ENCODE results near the gene SURF4.
"Not testable (repeated sequence)": the region's sequence is repeated elsewhere in the genome, so short reads cannot be mapped to it uniquely, and the experiment has no call there.

SURF4 gene

DNA sequence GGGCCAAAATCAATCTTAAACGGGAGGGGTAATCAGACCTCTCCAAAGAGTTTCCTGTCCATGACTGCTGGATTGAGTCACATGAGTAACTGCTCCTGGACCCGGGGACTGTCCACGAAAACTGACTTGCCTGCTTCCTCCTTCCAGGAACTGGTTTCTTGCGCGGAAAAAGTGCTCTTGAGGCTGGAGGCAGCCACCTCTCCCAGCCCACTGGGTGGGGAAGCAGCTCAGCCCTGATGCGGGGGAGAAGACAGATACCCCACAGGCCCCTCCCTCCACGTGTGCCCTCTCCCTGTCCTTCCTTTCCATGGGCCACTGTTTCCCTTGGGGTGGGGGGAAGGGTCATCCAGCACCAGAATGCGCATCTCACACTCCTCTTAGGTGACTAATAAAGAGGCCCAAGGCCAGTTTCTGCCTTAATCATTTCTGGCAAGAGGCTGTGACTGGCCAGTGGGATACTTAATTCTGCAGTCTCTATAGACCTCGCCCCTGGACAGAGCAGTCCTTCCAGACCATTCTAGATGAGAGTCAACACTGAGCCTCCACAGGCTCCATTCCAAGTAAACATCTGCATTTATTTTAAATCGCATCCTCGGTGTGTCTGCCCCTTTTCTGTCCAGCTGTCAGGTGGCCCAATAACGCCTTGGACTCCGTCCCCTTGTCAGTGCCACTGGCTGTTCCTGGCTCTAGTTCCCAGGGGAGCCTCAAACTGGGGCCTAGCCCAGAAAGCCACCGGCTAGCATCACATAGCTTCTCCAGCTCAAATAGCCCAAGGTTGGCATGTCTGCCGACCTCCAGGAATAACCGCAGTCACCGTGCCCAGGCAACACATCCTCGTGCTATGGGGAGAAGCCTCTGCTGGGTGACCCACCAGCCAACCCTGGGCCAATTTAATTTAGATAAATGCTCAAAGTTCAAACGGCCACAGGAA is 29.9 kb upstream of the SURF4 start:
- no peaks in the 10 kb centered on the region for H3K9me3 ChIP-seq (ENCODE audit: low read length)
- H2AFZ ChIP-seq (ENCODE audit: low read depth, low read length) = no peak overlapping the region
- peaks cover 57% of the 10 kb centered on the region for H3K36me3 ChIP-seq (ENCODE audit: insufficient read depth, low read length)
- no peaks in the 10 kb centered on the region for H3K4me1 ChIP-seq (ENCODE audit: insufficient read depth, low read length)
- no peaks in the 10 kb centered on the region for H3K27me3 ChIP-seq (ENCODE audit: insufficient read depth, low read length)
- H3K4me3 ChIP-seq (ENCODE audit: low read length) = no peak overlapping the region

DNA sequence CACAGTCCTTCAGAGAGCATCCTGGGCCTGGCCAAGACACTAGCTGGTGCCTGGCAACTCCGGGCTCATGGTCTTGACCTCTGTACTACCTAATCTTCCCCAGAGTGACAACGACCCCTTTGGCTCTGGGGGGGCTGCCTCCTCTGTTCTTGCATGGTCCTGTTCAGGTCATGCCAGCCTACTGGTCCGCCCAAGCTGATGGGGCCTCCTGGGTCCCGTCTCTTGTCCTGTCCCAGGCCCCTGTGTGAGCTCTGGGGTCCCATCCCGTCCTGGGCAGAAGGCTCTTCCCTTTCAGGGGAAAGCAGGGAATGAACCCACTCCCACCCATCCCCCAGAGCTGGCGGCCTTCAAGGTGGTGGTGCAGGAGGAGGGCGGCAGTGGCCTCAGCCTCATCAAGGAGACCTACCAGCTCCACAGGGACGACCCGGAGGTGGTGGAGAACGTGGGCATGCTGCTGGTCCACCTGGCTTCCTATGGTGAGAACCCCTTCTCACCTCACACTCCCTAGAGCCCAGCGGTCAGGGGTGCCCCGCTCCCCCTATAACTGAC is 28.7 kb upstream of the SURF4 start:
- Histone ChIP-seq H3K36me3 (ENCODE audit: insufficient read depth, low read length) (peaks cover 47% of the 10 kb centered on the region), H3K27me3 (ENCODE audit: insufficient read depth, low read length) (no peaks in the 10 kb centered on the region), H3K4me1 (ENCODE audit: insufficient read depth, low read length) (no peaks in the 10 kb centered on the region)

DNA sequence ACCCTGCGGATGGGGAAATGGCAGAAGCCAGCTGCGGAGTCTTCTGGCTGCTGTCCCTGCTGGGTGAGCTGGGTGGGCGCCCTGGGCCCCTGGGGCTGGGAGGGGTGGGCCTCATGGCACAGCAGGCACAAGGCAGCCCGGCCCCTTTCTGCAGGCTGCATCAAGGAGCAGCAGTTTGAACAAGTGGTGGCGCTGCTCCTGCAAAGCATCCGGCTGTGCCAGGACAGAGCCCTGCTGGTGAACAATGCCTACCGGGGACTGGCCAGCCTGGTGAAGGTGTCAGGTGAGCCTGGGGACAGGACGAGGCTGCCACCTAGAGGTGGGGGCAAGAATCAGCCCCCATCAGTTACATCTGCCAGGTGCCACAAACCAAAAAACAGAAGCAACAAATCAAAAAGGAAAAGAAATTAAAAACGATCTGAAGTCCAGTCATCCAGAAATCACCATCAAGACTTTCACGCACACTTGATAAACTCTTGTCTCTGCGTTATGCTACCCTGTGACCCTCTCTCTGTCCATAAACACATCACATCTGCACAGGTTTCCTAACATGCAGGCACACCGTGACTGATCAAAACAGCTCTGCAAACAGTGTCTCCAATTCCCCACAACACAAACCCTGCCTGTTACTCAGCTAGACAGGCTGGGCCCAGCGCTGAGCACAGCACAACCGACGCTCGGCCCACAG is 28.1 kb upstream of the SURF4 start:
- peaks cover 43% of the 10 kb centered on the region for H3K36me3 ChIP-seq (ENCODE audit: insufficient read depth, low read length)

More for the DNA sequence above, 28.7 kb upstream of the SURF4 start:
- Histone ChIP-seq H3K9me3 (ENCODE audit: low read length) (no peaks in the 10 kb centered on the region), H2AFZ (ENCODE audit: low read depth, low read length) (no peak overlapping the region), H3K4me3 (ENCODE audit: low read length) (no peak overlapping the region)

DNA sequence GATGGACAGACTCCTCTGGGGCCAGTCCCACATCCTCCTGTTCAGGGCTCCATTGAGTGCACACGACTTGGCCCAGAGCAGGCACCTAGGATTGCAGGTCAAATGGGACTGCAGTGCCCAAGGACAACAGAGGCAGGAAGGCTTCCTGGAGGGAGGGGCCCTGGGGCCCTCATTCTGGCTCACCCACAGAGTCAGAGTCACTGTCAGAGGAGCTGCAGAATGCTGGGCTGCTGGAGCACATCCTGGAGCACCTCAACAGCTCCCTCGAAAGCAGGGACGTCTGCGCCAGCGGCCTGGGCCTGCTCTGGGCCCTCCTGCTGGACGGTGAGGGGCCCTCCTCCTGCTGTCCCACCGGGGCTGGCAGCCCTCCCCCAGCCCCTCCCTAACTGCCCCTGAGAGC is 26.8 kb upstream of the SURF4 start:
- H3K4me3 ChIP-seq (ENCODE audit: low read length) = no peak overlapping the region
- H3K9me3 ChIP-seq (ENCODE audit: low read length) = no peaks in the 10 kb centered on the region
- no peaks in the 10 kb centered on the region for H3K27me3 ChIP-seq (ENCODE audit: insufficient read depth, low read length)
- H3K36me3 ChIP-seq (ENCODE audit: insufficient read depth, low read length) = peaks cover 33% of the 10 kb centered on the region
- no peak overlapping the region for H2AFZ ChIP-seq (ENCODE audit: low read depth, low read length)
- H3K4me1 ChIP-seq (ENCODE audit: insufficient read depth, low read length) = no peaks in the 10 kb centered on the region

More for the DNA sequence above, 28.1 kb upstream of the SURF4 start:
- Histone ChIP-seq H2AFZ (ENCODE audit: low read depth, low read length) (no peak overlapping the region), H3K27me3 (ENCODE audit: insufficient read depth, low read length) (no peaks in the 10 kb centered on the region), H3K4me3 (ENCODE audit: low read length) (no peak overlapping the region), H3K4me1 (ENCODE audit: insufficient read depth, low read length) (no peaks in the 10 kb centered on the region), H3K9me3 (ENCODE audit: low read length) (no peaks in the 10 kb centered on the region)

DNA sequence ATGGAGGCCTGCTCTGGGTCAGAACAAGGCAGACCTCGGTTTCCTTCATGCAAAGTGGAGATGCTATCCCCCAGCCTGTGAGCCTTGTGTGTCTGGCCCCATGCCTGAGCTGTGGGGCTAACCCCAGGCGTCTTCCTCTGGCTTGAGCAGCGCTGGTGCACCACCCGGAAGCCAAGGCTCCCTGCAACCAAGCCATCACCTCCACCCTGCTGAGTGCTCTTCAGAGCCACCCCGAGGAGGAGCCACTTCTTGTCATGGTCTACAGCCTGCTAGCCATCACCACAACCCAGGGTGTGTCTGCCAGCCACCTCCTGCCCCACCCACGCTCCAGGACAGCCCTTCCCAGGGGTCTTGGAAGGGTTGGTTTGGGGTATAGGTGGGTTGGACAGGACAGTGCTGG is 25.7 kb upstream of the SURF4 start:
- Histone ChIP-seq H3K4me1 (ENCODE audit: insufficient read depth, low read length) (no peaks in the 10 kb centered on the region), H3K4me3 (ENCODE audit: low read length) (no peak overlapping the region), H3K27me3 (ENCODE audit: insufficient read depth, low read length) (no peaks in the 10 kb centered on the region), H3K36me3 (ENCODE audit: insufficient read depth, low read length) (peaks cover 24% of the 10 kb centered on the region), H3K9me3 (ENCODE audit: low read length) (no peaks in the 10 kb centered on the region), H2AFZ (ENCODE audit: low read depth, low read length) (no peak overlapping the region)

DNA sequence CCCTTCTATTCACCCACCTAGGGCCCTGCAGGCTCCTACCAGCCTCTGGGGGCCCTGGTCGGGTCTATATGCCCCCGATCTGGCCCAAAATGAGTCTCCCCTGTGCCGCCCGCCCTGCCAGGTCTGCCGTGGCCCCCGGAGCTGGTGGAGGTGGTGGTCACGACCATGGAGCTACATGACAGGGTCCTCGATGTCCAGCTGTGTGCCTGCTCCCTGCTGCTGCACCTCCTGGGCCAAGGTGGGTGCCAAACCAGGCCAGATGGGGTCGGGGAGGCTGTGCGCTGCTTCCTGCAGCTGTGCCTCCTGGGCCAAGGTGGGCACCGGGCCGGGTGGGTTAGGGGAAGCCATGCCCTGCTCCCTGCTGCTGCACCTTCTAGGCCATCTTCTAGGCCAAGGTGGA is 24.4 kb upstream of the SURF4 start:
- no peaks in the 10 kb centered on the region for H3K9me3 ChIP-seq (ENCODE audit: low read length)
- no peak overlapping the region for H2AFZ ChIP-seq (ENCODE audit: low read depth, low read length)
- peaks cover 12% of the 10 kb centered on the region for H3K36me3 ChIP-seq (ENCODE audit: insufficient read depth, low read length)
- H3K4me3 ChIP-seq (ENCODE audit: low read length) = no peak overlapping the region
- H3K27me3 ChIP-seq (ENCODE audit: insufficient read depth, low read length) = no peaks in the 10 kb centered on the region
- H3K4me1 ChIP-seq (ENCODE audit: insufficient read depth, low read length) = no peaks in the 10 kb centered on the region

DNA sequence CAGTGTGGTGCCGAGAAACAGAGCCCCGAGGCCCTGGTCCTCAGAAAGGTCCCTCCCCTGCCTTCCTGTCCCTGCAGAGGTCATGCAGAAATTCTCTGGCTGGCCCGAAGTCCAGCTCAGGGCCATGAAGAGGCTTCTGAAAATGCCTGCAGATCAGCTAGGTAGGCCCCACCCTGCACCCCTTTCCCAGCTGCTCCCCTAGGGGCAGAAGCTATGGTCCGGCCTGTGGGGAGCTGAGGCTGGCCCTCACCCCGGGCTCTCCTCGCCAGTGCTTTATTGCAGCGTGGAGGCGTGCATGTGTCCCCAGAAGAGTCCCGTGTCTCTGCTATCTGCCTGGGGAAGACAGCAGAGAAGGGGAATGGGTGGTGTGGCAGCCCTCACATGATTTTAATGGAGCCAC is 22.0 kb upstream of the SURF4 start:
- H3K36me3 ChIP-seq (ENCODE audit: insufficient read depth, low read length) = peaks cover 6% of the 10 kb centered on the region

DNA sequence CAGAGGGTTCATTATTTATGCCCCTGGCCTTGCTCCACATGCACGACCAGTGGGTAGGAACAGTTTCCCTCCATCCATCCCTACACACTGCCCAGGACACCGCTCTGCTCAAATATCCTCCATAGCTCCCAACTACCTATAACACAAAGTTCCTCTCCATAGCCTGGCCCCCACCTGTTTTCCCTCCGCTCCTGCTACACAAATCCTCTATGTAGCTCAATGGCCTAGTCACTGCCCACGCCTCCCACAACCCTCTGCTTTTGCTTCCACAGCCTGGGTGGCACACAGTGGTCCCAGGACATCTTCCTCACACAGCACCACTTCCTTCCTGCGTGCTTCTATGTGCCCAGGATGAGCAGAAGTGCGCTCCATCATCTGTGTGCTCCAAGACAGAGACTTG is 21.5 kb upstream of the SURF4 start:
- Histone ChIP-seq H2AFZ (ENCODE audit: low read depth, low read length) (no peak overlapping the region), H3K36me3 (ENCODE audit: insufficient read depth, low read length) (peaks cover 6% of the 10 kb centered on the region), H3K4me3 (ENCODE audit: low read length) (no peak overlapping the region), H3K27me3 (ENCODE audit: insufficient read depth, low read length) (no peaks in the 10 kb centered on the region), H3K4me1 (ENCODE audit: insufficient read depth, low read length) (no peaks in the 10 kb centered on the region), H3K9me3 (ENCODE audit: low read length) (no peaks in the 10 kb centered on the region)

More for the DNA sequence above, 22.0 kb upstream of the SURF4 start:
- H3K4me1 ChIP-seq (ENCODE audit: insufficient read depth, low read length) = no peaks in the 10 kb centered on the region
- H2AFZ ChIP-seq (ENCODE audit: low read depth, low read length) = no peak overlapping the region
- no peaks in the 10 kb centered on the region for H3K9me3 ChIP-seq (ENCODE audit: low read length)
- H3K4me3 ChIP-seq (ENCODE audit: low read length) = no peak overlapping the region
- no peaks in the 10 kb centered on the region for H3K27me3 ChIP-seq (ENCODE audit: insufficient read depth, low read length)

DNA sequence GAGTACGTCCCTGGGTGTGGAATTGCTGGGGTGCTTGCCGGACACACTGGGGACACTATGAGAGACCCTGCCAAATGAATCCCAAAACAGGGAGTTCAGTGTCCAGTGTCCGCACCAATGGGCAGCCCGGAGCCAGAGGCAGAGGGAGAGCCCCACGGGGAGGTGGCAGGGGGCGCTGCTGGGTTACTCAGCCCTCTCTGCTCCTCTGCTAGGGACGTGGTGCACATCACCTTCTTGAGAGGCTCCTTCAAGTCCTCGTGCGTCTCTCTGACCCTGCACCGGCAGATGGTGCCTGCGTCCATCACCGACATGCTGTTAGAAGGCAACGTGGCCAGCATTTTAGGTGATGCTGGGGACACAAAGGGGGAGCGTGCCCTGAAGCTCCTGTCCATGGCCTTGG is 21.1 kb upstream of the SURF4 start:
- Histone ChIP-seq H3K4me1 (ENCODE audit: insufficient read depth, low read length) (no peaks in the 10 kb centered on the region), H3K4me3 (ENCODE audit: low read length) (no peak overlapping the region), H3K9me3 (ENCODE audit: low read length) (no peaks in the 10 kb centered on the region), H2AFZ (ENCODE audit: low read depth, low read length) (no peak overlapping the region), H3K27me3 (ENCODE audit: insufficient read depth, low read length) (no peaks in the 10 kb centered on the region), H3K36me3 (ENCODE audit: insufficient read depth, low read length) (peaks cover 3% of the 10 kb centered on the region)

DNA sequence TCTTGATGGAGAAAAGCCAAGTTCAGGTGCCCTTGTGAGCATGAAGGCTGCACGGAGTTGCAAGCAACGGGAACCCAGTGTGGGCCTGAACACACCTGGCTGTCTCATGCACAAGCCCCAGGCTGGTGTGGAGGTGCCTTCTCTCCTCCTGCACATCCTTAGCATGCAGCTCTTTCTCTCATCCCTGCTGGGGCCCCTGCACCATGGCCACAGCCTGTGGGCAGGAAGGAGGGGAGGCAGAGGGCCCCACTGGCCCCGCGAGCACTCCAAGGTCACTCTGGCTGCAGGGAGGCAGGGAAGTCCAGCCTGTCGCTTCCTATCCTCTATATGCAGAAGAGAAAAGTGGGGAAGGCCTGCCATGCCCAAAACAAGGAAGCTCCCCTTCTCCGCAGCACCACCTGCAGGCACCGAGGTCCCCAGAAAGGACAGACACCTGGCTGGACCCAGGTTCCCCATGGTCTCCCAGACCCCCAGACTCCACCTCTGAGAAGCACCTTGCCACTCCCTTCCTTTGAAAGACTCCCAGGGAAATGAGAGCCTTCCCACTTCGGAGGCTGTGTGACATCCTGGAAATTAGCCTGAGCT is 18.9 kb upstream of the SURF4 start:
- H3K9me3 ChIP-seq (ENCODE audit: low read length) = no peaks in the 10 kb centered on the region
- no peak overlapping the region for H2AFZ ChIP-seq (ENCODE audit: low read depth, low read length)
- H3K4me3 ChIP-seq (ENCODE audit: low read length) = no peak overlapping the region
- no peaks in the 10 kb centered on the region for H3K27me3 ChIP-seq (ENCODE audit: insufficient read depth, low read length)
- no peaks in the 10 kb centered on the region for H3K36me3 ChIP-seq (ENCODE audit: insufficient read depth, low read length)
- no peaks in the 10 kb centered on the region for H3K4me1 ChIP-seq (ENCODE audit: insufficient read depth, low read length)

DNA sequence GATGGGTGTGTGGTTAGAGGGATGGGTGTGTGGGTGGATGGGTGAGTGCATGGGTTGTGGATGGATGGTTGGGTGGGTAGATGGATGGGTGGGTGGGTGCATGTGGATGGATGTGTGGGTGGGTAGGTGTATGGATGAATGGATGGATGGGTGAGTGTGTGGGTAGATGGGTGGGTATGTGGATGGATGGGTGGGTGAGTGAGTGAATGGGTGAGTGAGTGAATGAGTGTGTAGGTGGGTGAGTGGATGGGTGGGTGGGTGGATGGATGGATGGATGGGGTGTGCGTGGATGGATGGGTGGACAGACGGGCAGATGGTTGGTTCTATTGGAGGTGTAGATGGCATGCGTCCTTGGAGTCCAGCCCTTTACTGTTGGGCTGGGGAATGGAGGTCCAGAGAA is 17.5 kb upstream of the SURF4 start:
- Histone ChIP-seq H3K9me3 (ENCODE audit: low read length) (no peaks in the 10 kb centered on the region), H2AFZ (ENCODE audit: low read depth, low read length) (no peak overlapping the region), H3K36me3 (ENCODE audit: insufficient read depth, low read length) (no peaks in the 10 kb centered on the region), H3K4me3 (ENCODE audit: low read length) (no peak overlapping the region), H3K4me1 (ENCODE audit: insufficient read depth, low read length) (no peaks in the 10 kb centered on the region), H3K27me3 (ENCODE audit: insufficient read depth, low read length) (no peaks in the 10 kb centered on the region)

DNA sequence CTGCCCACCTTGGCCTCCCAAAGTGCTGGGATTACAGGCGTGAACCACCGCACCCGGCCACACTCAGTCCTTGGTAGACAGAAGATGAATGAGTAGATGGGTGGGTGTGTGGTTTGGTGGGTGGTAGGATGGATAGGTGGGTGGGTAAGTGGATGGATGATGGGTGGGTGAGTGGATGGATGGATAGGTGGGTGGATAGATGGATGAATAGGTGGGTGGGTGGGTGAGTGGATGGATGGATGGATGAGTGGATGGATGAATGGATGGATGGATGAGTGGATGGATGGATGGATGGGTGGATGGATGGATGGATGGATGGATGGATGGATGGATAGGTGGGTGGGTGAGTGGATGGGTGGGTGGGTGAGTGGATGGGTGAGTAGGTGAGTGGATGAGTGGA is 16.4 kb upstream of the SURF4 start:
- H3K36me3 ChIP-seq (ENCODE audit: insufficient read depth, low read length); H3K27me3 ChIP-seq (ENCODE audit: insufficient read depth, low read length); H3K9me3 ChIP-seq (ENCODE audit: low read length); H2AFZ ChIP-seq (ENCODE audit: low read depth, low read length); H3K4me1 ChIP-seq (ENCODE audit: insufficient read depth, low read length); H3K4me3 ChIP-seq (ENCODE audit: low read length): not testable (repeated sequence)

DNA sequence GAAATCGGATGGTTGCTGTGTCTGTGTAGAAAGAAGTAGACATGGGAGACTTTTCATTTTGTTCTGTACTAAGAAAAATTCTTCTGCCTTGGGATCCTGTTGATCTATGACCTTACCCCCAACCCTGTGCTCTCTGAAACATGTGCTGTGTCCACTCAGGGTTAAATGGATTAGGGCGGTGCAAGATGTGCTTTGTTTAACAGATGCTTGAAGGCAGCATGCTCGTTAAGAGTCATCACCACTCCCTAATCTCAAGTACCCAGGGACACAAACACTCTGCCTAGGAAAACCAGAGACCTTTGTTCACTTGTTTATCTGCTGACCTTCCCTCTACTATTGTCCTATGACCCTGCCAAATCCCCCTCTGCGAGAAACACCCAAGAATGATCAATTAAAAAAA is 15.6 kb upstream of the SURF4 start:
- H3K27me3 ChIP-seq (ENCODE audit: insufficient read depth, low read length); H2AFZ ChIP-seq (ENCODE audit: low read depth, low read length); H3K9me3 ChIP-seq (ENCODE audit: low read length); H3K36me3 ChIP-seq (ENCODE audit: insufficient read depth, low read length); H3K4me1 ChIP-seq (ENCODE audit: insufficient read depth, low read length); H3K4me3 ChIP-seq (ENCODE audit: low read length): not testable (repeated sequence)
